HepG2 (cell line): Measurements from ENCODE around the gene RHBDD2. TPM values are rescaled to one million over a fixed set of nuclear protein-coding genes. Genes with fewer than 3 reads are reported as not detected.
A peak's percentile ranks its signal among the peaks of the same experiment; 100 is the strongest.

Experiments
- AGO1 ChIP-seq: fragments of 200-400 bp; formaldehyde crosslinking; IDR thresholded peaks from 2 replicates; pipeline ENCODE4 v1.6.1; 2017; ENCODE audit warnings: mild to moderate bottlenecking, low read depth, low read length, moderate library complexity; ENCODE audit not compliant: poor library complexity, severe bottlenecking
- ATF3 ChIP-seq: sonication (generic); formaldehyde crosslinking; IDR thresholded peaks from 2 replicates; pipeline ENCODE4 v1.4.0; 2020; ENCODE audit warnings: missing genetic modification reagents
- ETS1 ChIP-seq: sonication (generic); formaldehyde crosslinking; IDR thresholded peaks from 2 replicates; pipeline ENCODE4 v1.4.0; 2020; ENCODE audit warnings: missing genetic modification reagents
- ETV5 ChIP-seq: IDR thresholded peaks from 2 replicates; pipeline ENCODE4 v1.6.1; 2018; ENCODE audit warnings: missing biosample characterization, missing genetic modification reagents, inconsistent platforms, borderline replicate concordance
- HOXA5 ChIP-seq: sonication (generic); formaldehyde crosslinking; IDR thresholded peaks from 2 replicates; pipeline ENCODE4 v1.4.0; 2020; ENCODE audit warnings: missing genetic modification reagents
- KIAA2018 ChIP-seq: sonication (generic); formaldehyde crosslinking; IDR thresholded peaks from 2 replicates; pipeline ENCODE4 v1.5.0; 2020; ENCODE audit warnings: mild to moderate bottlenecking, missing genetic modification reagents, borderline replicate concordance
- NONO ChIP-seq, 2 experiments: fragments of 450-650 bp in 1 of 2; sonication (generic) in 1 of 2; formaldehyde crosslinking in 1 of 2; IDR thresholded peaks in 1 of 2; conservative IDR thresholded peaks in 1 of 2; 2 replicates each; pipeline versions ENCODE4 v1.6.1 to v1.8.0; 2017 to 2022; ENCODE audit warnings: mild to moderate bottlenecking in 1 of 2, missing genetic modification reagents in 1 of 2, moderate library complexity in 1 of 2
- SKI ChIP-seq: fragments of 450-650 bp; IDR thresholded peaks from one replicate; pipeline ENCODE4 v1.6.1; 2018; ENCODE audit warnings: mild to moderate bottlenecking; ENCODE audit not compliant: partially characterized antibody
- SPEN ChIP-seq: sonication (generic); formaldehyde crosslinking; IDR thresholded peaks from 2 replicates; pipeline ENCODE4 v1.5.1; 2020; ENCODE audit warnings: low read depth, mild to moderate bottlenecking, missing genetic modification reagents
- ZC3H13 ChIP-seq: sonication (generic); formaldehyde crosslinking; IDR thresholded peaks from 2 replicates; pipeline ENCODE4 v1.8.1; 2023; ENCODE audit warnings: mild to moderate bottlenecking, missing genetic modification reagents, moderate library complexity
- ZFP82 ChIP-seq: sonication (generic); formaldehyde crosslinking; IDR thresholded peaks from 2 replicates; pipeline ENCODE4 v1.5.1; 2020; ENCODE audit warnings: mild to moderate bottlenecking, missing genetic modification reagents, borderline replicate concordance
- ZNF10 ChIP-seq: sonication (generic); formaldehyde crosslinking; IDR thresholded peaks from 2 replicates; pipeline ENCODE4 v1.4.0; 2020; ENCODE audit warnings: mild to moderate bottlenecking, low read depth, missing genetic modification reagents, borderline replicate concordance
- ZNF180 ChIP-seq: sonication (generic); formaldehyde crosslinking; IDR thresholded peaks from 2 replicates; pipeline ENCODE4 v1.4.0; 2020; ENCODE audit warnings: low read depth, missing genetic modification reagents, borderline replicate concordance
- ZNF282 ChIP-seq: fragments of 450-650 bp; IDR thresholded peaks from 2 replicates; pipeline ENCODE4 v1.6.1; 2018; ENCODE audit not compliant: partially characterized antibody
- ZNF329 ChIP-seq: sonication (generic); formaldehyde crosslinking; IDR thresholded peaks from 2 replicates; pipeline ENCODE4 v1.9.0; 2021; ENCODE audit warnings: low read depth, mild to moderate bottlenecking, missing genetic modification reagents
- ZNF800 ChIP-seq: sonication (generic); formaldehyde crosslinking; IDR thresholded peaks from 2 replicates; pipeline ENCODE4 v1.4.0; 2020; ENCODE audit warnings: missing genetic modification reagents
- polyA plus RNA-seq, 8 experiments: library from polyadenylated mRNA; depleted of rRNA in 3 of 8; stranded (reverse) in 7 of 8; unstranded in 1 of 8; fragments of >200 nt; fragmentation: Illumina TruSeq in 4 of 8; extraction: Trizol in 4 of 8; gene quantifications; 2 replicates each; pipeline versions ENCODE4 v1.2.1 to v1.2.3, GENCODE V29; 2011 to 2016; ENCODE audit warnings: low read depth in 4 of 8, missing spikeins in 1 of 8, mixed read lengths in 1 of 8; ENCODE audit not compliant: insufficient read depth in 1 of 8
- total RNA-seq, 5 experiments: library from RNA; depleted of rRNA; stranded (reverse); fragments of >200 nt; fragmentation: Illumina TruSeq; extraction: Trizol; gene quantifications; 2 replicates each; pipeline ENCODE4 v1.2.3, GENCODE V29; 2016; ENCODE audit warnings: low read depth in 1 of 5

Gene RHBDD2
- total and polyA plus RNA-seq, 2 of the 13 experiments (the other 11 are each of a cell fraction or from before 2014, with no cell fraction given) = 23.1 to 26.4 TPM

- 0 out of 2 replicates have a peak, but pooled peaks have one; percentile 77 for TF ChIP-seq KIAA2018
- TF ChIP-seq HOXA5 (CRISPR knock-in tag) = peak; percentile 56
- TF ChIP-seq SKI = peak; percentile 89
- no peak for TF ChIP-seq ZNF180
- TF ChIP-seq SPEN (CRISPR knock-in tag) = peak; percentile 26; the same call in 1 of the 2 replicates
- no peak for TF ChIP-seq ETS1 (CRISPR knock-in tag)
- TF ChIP-seq ZNF800 = no peak
- TF ChIP-seq ZFP82 = peak; percentile 95; the same call in 1 of the 2 replicates
- peak; percentile 84 for TF ChIP-seq ETV5 (CRISPR knock-in tag)
- no peak for TF ChIP-seq ZNF10 (CRISPR knock-in tag)
- TF ChIP-seq ZC3H13 (CRISPR knock-in tag) = no peak
- TF ChIP-seq AGO1 = no peak
- TF ChIP-seq NONO (IDR thresholded peaks at IDR 0.05) = no peak
- TF ChIP-seq NONO (CRISPR knock-in tag; conservative IDR thresholded peaks at IDR 0.05) = peak; percentile 68; the same call in 1 of the 2 replicates
- TF ChIP-seq ZNF282 = no peak
- no peak for TF ChIP-seq ZNF329 (CRISPR knock-in tag)
- TF ChIP-seq ATF3 (CRISPR knock-in tag) = peak; percentile 44; the same call in 1 of the 2 replicates
Observed at GRCh38 chr7:75905785-75906604, 27.2 kb downstream of the RHBDD2 start (continued).
